RWPE1 (cell line): Measurements from ENCODE around the gene RAPGEF2.

Experiments used
- CTCF ChIA-PET: fragments of 350-600 bp; sonication (Branson Sonifier 250); formaldehyde crosslinking; extraction: SDS; loops from one replicate; lab custom pipeline; 2021; lab: Yijun Ruan, JAX
- POLR2A ChIA-PET: fragments of 400-600 bp; formaldehyde crosslinking; extraction: SDS; loops from one replicate; lab custom pipeline; 2020; ENCODE audit warnings: antibody characterized with exemption; ENCODE audit not compliant: low non-redundant PET; lab: Yijun Ruan, JAX
- DNase-seq: peaks from one replicate; pipeline ENCODE4 v3.0.0; 2012; ENCODE audit warnings: low spot score
- H3K27ac ChIP-seq: fragments of 450-650 bp; 2 replicates; pipeline ENCODE4 v1.5.1; 2017
- TF ChIP-seq, protein P1 (sequence below): fragments of 450-650 bp; conservative IDR thresholded peaks from 2 replicates; pipeline ENCODE4 v1.5.1; 2017; ENCODE audit warnings: low read depth, mild to moderate bottlenecking

Gene RAPGEF2

DNA sequence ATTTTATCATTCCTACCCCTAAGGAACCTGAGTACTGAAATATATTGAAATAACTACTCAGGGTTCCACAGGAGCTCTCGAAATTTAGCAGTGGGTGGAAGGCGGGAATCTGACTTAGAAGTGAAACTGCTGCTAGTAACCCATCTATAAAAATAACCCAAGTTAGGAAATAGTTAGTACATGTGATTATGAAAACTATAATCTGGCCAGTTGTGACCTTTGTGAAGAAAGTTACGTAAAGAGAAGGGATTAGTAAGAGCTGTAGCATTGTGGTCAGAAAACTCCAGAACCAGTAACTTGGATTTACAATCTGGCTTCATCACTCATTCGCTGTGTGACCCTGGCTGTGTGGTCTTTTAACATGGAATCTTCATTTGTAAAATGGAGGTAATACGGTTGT, 175.5 kb downstream of the RAPGEF2 start:
- DNase-seq = no peak
- ChIA-PET POLR2A (no interaction called here), CTCF (interaction anchor here (0.6 kb wide), 1 partner anchor 39 kb away, joined by 3 read pairs; no protein-coding TSS in a partner anchor)
- TF ChIP-seq, protein P1, sequence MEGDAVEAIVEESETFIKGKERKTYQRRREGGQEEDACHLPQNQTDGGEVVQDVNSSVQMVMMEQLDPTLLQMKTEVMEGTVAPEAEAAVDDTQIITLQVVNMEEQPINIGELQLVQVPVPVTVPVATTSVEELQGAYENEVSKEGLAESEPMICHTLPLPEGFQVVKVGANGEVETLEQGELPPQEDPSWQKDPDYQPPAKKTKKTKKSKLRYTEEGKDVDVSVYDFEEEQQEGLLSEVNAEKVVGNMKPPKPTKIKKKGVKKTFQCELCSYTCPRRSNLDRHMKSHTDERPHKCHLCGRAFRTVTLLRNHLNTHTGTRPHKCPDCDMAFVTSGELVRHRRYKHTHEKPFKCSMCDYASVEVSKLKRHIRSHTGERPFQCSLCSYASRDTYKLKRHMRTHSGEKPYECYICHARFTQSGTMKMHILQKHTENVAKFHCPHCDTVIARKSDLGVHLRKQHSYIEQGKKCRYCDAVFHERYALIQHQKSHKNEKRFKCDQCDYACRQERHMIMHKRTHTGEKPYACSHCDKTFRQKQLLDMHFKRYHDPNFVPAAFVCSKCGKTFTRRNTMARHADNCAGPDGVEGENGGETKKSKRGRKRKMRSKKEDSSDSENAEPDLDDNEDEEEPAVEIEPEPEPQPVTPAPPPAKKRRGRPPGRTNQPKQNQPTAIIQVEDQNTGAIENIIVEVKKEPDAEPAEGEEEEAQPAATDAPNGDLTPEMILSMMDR = no peak
- H3K27ac ChIP-seq = no peak overlapping the region

DNA sequence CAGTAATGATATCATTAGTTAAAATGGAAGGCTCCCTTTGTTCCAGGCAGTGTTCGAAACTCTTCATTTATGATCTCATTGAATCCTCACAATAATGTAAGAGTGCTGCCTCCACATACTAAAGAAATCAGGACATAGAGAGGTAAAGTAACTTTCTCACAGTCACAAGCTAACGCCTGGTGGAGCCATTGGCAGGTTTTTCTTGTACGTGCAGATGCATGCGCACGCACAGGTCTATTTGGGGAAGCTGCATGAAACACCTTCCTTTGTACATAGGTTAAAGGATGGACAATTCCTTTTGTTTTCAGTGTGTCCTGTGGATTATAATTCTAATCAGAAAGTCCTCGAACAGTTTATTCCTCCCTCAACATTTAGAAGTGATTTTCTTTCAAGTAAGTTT, 176.2 kb downstream of the RAPGEF2 start:
- DNase-seq = no peak
- no peak overlapping the region for H3K27ac ChIP-seq
- POLR2A ChIA-PET = no interaction called here
- TF ChIP-seq, protein P1 = no peak
- CTCF ChIA-PET = interaction anchor here (0.7 kb wide), 1 partner anchor 599 kb away, joined by 3 read pairs; no protein-coding TSS in a partner anchor

DNA sequence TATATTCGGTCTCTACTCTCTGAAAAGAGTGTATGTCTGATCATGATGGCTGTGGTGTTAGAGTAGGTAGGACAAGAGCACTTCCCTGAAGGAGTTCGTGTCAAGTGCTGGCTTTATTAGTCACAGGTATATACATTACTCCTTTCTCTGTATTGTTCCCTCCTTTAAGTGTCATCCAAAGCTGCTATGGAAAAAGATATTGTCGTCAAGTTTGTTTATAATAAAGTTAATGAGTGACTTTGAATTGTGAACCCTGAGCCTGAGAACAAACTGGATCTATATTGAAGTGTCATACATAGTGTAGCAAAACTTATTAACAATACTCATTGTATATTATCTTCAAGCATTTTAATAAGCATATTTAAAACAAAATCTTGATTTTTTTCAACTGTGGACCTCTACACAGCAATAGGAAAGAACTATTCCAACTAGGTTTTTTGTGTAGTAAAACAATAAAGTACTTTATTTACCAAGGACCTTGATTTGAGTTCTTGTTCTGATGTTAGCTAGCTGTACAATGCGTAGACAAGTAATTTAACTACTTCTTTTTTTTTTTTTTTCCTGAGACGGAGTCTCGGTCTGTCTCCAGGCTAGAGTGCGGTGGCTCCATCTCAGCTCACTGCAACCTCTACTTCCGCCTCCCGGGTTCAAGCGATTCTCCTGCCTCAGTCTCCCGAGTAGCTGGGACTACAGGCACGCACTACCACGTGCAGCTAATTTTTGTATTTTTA, 177.7 kb downstream of the RAPGEF2 start:
- no peak overlapping the region for H3K27ac ChIP-seq
- TF ChIP-seq, protein P1 = no peak
- no peak for DNase-seq
- ChIA-PET POLR2A (no interaction called here), CTCF (no interaction called here)

DNA sequence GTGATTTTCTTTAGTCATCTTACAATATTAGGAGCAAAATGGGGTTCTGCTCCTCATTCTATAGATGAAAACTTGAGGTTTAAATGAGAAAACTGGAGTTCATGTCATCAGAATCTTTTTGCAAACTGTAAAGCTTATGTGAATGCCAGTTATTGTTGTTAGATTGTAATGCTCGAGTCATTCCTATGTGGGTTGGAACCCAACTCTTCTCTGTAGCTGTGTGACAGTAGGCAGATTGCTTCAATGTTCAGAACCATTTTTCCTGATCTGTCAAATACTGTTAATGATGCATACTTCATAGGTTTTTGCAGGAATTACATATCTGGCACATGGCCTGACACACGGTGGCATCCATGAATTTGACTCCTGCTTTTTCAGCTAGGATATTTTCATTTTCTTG, 178.9 kb downstream of the RAPGEF2 start:
- ChIA-PET POLR2A (no interaction called here), CTCF (interaction anchor here (0.6 kb wide), 1 partner anchor 29 kb away, joined by 3 read pairs; no protein-coding TSS in a partner anchor)
- TF ChIP-seq, protein P1 = no peak
- H3K27ac ChIP-seq = no peak overlapping the region
- no peak for DNase-seq

DNA sequence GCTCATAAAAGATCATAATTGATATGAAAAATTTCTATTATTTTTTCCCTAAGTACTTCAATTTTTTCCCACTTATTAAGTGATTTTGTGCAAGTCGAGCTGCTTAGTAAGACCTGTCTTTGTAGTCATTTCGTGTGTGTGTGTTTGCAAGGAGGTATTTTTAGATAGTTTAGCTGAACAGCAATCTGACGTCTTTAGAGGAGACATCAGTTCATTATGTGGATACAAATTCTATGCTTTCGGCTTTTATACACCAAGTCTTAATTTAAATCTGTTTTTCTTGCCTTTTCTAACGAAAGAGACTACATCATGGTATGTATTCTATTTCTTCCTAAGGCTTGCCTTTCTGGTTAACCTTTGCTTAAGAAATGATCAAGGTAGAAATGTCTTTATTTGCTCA, 179.4 kb downstream of the RAPGEF2 start:
- no peak for DNase-seq
- ChIA-PET POLR2A (no interaction called here), CTCF (interaction anchor here (0.6 kb wide), 2 partner anchors 29 to 234 kb away, joined by 3 read pairs; no protein-coding TSS in a partner anchor)
- TF ChIP-seq, protein P1 = no peak
- H3K27ac ChIP-seq = no peak overlapping the region

DNA sequence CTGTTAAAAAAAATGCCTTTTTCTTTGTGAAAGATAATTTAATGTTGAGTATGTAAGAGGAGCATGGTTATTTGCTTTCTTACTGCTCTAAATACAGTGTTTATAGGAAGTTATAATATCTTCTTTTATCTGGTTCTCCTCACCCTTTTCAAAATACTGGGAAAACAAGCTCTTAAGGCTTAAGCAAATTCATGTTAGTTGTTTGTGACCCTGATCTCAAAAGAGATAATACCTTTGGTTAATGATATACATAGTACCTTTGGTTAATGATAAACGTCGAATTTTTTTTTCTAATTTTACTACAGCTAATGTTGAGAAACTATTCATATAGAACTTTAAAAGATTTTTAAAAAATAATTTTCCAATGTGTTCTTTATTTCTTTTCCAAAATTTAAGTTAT, 180.1 kb downstream of the RAPGEF2 start:
- ChIA-PET POLR2A (no interaction called here), CTCF (interaction anchor here (0.6 kb wide), 1 partner anchor 234 kb away, joined by 3 read pairs; no protein-coding TSS in a partner anchor)
- H3K27ac ChIP-seq = no peak overlapping the region
- DNase-seq = no peak
- TF ChIP-seq, protein P1 = no peak
